Ishikawa (cell line): ENCODE measurements around the gene CA10.

ENCODE experiments used
- NFIC ChIP-seq: IDR thresholded peaks from 2 replicates; pipeline ENCODE4 v1.6.1; 2012
- RAD21 ChIP-seq: IDR thresholded peaks from 2 replicates; pipeline ENCODE4 v1.6.1; 2012; ENCODE audit warnings: low read depth
- TEAD4 ChIP-seq: IDR thresholded peaks from 2 replicates; pipeline ENCODE4 v1.6.1; 2012
- ZBTB7A ChIP-seq: IDR thresholded peaks from 2 replicates; pipeline ENCODE4 v1.6.1; 2012; ENCODE audit warnings: low read depth

DNA sequence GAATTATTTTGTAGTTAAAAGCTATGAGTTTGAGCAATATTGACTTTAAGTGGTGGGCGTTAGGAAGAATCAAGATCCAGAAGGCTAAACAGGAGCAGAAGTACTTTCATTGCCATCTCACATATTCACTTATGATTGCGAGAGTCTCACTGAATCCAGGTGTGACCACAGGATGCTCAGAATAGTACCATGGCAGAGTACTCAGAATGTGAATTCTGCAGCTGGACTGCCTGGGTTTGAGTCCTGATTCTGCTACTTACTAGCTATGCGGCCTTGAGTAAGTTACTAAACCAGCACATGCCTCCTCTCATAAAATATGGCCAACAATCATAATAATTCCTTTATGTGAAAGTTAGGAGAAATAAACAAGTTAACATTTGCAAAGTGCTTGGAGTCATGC is 109.5 kb downstream of the CA10 start:
- no peak for TF ChIP-seq NFIC
- TF ChIP-seq TEAD4, result no peak
- TF ChIP-seq ZBTB7A, result no peak
- TF ChIP-seq RAD21, result no peak
